Stimulated activated naive CD8-positive, alpha-beta T cell treated with anti-CD3 and anti-CD28 coated beads, Interleukin-15, Interleukin-2, amounts not matched to agents 100 U/mL and 50 U/mL, for 24 hours (primary cell): Measurements from ENCODE around the gene GFRA1.

ENCODE experiments used
- ATAC-seq: fragments of 150-1000 bp; cut with Tn5 transposase; one replicate; pipeline ENCODE4 v1.10.0; 2021
- DNase-seq: peaks from one replicate; pipeline ENCODE4 v3.0.0; 2021

Gene GFRA1

DNA sequence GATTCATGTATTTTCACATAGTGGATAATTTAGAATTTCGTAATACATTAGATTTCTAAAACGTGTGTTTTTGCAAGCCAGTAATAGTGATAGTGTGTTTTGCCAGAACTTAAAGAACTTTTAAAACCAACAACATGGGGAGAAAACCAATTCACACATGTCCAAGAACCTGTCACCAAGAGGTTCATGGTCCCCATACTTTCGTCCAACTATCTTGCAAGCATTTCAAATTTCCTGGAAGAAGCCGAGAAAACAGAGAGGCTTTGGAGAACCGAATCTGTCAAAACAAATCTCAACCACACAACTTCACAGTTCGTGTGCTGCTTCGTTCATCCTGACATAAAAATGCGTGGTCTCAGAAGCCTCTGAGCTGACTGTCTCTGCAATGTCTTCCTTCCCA is 31.9 kb downstream of the GFRA1 start:
- ATAC-seq: no peak
- DNase-seq: no peak

DNA sequence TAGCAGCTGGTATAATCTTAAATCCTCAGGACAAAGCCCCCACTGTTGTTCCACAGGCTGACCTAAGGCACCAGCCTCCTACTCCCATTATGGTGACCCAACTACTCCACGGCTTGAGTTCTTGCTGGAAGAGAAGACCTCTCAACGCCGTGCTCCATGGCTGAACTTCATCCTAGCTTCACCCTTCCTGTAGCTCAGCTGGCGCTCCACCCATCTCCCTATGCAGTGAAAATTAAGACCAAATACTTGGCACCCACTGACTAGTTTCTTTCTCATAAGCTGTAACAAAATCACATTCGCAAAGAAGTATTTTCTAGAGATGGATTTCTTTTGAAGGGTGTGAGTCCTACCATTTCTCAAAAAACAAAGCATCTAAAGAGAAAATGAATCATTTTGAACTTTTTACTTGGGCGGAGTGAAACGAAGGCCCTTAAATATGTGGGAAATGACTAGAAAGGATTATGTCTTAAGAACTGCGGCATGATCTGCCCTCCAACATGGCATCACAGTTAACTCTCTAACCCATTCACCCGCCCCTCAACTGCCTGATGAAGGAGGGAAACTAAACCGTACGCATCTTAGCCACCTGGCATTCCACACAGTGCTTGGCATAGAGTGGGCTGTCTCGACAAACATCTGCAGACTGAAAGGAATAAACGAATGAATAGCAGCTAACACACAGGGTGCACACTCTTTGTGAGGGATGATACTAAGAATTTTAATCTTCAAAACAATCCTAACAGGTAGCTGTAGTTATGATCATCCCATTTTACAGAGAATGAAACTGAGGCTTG is 32.7 kb downstream of the GFRA1 start:
- DNase-seq: no peak
- no peak for ATAC-seq

DNA sequence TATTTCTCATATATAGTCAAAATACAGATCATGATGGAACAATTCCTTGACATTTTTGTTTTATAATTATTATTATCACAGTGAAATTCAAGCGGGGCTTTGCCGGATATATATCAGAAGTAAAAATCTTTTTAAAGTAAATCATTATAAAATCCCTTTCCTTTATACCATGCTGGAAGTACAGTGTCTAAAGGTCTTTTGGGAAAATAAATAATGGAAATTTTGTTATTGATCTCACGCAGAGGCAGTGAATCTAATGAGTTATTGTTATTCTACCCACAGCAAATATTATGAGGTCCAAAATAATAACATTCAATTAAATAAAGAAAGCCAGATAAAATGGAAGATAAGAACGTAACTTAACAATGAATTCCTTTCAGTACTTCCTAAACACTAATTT is 33.8 kb downstream of the GFRA1 start:
- ATAC-seq: no peak
- DNase-seq: no peak

DNA sequence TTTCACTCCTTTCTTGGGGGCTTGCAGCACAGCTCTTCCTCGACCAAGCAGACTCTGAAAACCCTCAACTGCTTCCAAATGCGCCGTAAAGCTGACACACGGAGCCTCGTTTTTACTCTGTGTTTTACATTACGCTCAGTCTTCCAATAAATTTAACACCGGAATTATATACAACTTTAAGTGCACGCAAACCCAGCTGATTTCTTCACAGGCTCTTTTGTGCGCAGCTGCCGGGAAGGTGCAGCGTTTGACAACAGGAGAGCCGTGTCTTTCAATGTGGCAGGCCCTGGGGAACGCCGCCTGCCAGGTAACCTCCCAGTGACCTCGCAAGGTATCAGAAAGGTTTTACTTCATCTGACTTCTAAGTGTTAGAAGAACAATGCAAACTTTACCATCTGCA is 35.0 kb downstream of the GFRA1 start:
- no peak for DNase-seq
- no peak for ATAC-seq

DNA sequence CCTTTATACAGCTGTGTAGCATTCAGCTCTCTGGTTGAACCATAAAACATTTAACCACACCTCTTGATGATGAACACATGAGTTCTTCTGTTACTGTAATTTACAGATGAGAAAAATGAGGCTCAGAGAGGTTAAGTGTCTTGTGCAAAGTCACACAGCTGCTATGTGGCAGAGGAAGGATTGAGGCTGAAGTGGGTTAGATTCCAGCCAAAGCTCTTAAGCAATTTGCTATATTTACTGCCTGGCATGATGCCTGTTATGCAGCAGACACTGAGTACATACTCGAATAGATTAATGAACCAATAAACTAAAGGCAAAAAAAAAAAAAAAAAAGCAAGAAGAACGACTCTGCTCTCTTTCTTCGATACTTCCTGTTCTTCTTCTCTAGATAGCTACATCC is 35.7 kb downstream of the GFRA1 start:
- ATAC-seq (no peak), DNase-seq (no peak)

DNA sequence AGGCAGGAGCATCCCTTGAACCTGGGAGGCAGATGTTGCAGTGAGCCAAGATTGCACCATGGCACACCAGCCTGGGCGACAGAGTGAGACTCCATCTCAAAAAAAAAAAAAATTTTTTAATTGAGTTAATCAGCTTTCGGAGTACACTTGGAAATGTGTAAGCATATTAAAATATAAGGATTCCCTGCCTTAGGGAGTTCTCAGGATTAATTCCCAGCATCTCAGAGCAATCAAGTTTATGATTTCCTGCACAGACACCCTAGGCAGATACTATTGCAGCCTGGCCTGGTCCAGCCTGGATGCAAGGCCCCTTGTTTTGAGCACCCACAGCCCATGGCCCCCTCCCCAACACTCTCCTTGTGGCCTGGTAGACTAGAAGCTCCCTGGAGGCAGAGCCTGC is 39.8 kb downstream of the GFRA1 start:
- DNase-seq (no peak), ATAC-seq (no peak)

DNA sequence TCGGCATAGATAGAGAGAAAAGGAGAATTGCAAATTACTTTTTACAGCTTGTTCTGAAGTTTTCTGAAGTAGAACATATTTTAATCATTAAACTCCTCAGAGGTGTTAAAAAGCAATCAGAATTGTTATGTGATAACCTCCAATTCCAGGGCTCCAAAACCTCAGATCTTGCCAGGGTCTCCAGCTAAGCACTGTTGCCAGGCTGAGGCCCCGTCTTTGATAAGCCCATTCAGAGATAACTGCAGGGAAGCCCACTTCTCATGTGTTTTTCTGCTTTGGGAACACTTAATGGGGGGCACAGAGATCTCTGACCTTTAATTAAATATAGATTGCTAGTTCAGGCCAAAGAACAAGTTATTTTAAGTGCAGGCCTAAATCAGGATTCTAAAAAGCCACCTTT is 40.4 kb downstream of the GFRA1 start:
- DNase-seq (no peak), ATAC-seq (no peak)

DNA sequence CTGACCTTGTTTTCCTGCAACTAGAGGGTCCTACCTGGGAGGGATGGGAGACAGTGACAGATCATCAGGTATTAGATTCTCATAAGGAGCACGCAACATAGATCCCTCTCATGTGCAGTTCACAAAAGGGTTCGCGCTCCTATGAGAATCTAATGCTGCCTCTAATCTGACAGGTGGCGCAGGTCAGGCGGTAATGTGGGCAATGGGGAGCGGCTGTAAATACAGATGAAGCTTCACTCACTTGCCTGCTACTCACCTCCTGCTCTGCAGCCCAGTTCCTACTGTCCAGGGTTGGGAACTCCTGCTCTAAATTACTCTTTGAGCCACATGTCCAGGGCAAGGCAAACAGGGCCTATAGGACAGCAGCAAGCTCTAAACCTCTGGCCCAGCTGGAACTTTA is 46.2 kb downstream of the GFRA1 start:
- no peak for ATAC-seq
- no peak for DNase-seq

DNA sequence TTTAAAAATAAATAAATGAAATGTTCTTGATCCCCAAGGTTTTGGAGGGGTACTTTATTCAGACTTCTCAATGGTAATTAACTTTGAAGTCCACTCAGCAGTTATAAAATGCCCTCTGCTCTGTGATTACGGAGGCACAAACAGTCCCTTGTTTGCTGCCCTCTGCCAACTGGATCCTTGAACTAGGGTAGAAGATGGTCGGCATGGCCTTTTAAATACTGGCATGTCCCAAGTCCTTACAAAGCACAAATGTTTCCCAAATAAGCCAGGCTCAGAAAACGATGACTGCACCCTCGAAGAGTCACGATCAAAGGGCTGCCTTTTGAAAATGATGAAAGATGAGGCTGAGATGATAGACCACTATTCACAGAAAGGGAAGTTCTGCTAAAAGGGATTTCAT is 47.0 kb downstream of the GFRA1 start:
- ATAC-seq (no peak), DNase-seq (no peak)

DNA sequence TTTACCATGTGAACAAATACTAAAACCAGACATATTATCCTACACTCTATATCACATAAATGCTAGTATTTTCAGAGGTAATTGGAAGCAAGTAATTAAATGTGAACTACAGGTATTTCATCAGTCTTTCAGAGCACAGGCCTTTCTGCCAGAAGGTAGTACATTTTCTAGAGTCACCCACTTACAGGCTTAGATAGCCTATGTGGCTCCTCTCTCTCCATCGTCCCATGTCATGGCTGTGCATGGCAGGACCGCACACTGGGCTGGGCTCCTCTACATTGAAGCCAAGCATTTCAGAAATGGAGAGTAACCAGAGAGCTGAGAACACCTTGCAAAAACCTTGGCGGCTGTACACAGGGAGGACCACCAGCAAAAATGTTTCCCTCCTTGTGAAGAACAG is 49.7 kb downstream of the GFRA1 start:
- DNase-seq (no peak), ATAC-seq (no peak)

DNA sequence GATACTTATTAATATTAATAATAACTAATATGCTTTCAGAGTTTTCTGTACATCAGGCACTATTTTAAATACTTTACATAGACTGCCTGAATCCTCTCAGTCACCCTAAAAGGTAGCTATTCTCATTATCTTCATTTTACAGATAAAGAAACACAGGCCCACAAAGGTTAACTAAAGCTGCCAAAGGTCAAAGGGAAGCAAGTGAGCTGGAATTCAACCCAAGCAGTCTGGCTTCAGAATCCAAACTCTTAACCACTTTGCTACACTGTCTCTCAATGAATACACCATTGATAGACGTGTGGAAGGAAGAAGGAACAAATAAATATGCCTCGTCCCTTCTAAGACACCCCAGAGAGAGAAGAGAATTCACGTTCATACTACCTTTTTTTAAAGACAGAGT is 52.0 kb downstream of the GFRA1 start:
- no peak for DNase-seq
- no peak for ATAC-seq

DNA sequence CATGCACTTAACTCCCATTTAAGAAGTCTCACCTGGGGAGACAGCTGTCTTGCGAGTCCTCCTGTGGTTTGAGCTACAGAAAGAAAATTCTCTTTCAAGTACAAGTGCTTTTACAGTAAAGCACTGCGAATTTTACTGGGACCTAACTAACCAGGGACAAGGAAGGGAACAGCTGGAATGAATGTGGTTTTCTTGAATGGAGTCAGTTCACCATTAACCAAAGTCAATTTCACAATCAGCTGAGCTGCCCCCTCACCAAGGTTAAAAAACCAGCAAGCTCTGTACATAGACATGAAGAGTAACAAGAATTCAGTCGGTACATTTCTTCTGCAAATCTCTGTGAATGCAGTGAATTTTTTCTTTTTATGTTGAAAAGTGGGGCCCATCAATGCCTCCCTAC is 56.3 kb downstream of the GFRA1 start:
- ATAC-seq (no peak), DNase-seq (no peak)

DNA sequence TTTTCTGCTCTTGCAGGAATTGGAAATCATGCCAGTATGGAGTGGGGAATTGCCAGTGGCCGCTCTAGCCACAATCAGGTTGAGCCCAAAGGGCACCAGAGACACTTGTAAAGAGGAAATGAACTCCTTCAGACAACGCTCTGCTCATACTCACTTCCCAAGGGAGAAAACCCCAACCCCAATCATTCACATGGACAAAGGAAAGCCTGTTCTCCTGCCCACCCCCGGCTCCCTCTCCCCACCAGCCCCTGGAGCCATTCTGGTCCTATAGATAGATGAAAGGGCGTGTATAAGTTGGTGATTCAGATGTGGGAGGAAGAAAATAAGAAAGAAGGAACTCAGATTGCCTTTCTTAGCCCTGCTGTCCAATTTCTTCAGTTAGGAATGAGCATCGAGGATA is 57.4 kb downstream of the GFRA1 start:
- no peak for ATAC-seq
- DNase-seq: no peak

DNA sequence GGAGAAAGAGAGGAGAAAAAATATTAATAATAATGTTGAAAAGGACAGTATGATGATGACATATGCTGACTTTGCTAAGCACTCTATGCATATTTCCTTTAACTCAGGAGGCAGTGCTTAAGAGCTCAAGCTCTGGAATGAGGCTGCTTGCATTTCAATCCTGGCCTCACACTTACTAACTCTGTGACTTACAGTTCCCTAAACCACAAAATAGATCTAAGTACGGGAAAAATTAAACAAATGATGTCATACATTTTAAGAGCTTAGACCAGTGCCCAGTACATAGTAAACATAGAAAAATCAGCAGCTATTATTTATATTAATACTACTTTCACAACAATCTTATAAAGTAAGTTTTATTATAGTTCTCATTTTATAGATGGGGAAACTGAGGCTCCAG is 61.3 kb downstream of the GFRA1 start:
- ATAC-seq (no peak), DNase-seq (no peak)

DNA sequence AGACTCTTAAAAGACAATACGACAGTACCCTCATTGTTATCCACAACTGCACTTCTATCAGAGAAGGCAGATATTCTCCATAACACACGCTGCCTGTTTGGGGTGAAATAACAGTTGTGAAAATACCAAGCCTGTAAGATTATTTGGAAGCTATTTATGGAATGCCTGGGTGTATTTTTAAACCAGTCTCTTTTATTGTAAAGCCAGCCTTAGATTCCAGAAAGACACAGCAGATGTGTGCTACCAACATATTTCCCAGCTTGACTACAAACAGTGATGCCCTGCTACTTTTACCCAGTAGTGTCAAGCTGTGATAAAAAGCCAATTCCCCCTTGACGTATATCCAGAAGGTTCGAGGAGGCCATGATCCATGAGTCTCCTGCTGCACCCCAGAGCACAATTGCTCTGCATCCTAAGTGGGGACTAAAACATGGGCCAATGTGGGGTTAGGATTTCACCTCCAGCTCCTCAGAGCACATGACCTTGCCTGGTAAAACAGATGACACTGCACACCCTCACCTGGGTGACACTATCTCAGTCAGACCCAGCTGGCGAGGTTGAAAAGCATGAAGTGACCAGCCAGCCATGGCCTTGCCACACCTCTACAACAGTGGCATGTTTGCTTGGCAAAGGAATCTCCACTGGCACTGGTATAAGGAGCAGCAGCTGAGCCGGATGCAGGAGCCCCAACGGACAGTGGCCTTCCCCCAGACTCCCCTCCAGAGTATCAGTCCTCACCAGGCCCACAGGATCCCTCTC is 62.2 kb downstream of the GFRA1 start:
- DNase-seq (no peak), ATAC-seq (no peak)

DNA sequence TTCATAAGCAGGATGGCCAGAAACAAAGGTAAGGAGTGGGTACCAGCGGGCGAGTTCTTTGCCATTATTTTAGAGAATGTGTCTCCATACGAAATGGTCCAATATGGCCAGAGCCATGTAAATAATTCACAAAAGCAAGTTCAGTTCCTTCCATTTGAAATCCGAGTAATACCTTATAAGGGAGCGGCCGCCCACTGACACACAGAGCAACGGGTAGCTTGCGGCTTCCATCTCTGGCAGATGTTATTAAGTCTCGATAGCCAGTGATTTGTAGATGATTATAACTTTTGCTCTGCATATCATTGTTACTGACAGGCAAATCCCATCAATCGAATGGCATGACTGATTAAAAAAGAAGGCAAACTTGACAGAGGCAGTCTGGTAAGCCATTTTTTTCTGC is 63.2 kb downstream of the GFRA1 start:
- ATAC-seq (no peak), DNase-seq (no peak)

DNA sequence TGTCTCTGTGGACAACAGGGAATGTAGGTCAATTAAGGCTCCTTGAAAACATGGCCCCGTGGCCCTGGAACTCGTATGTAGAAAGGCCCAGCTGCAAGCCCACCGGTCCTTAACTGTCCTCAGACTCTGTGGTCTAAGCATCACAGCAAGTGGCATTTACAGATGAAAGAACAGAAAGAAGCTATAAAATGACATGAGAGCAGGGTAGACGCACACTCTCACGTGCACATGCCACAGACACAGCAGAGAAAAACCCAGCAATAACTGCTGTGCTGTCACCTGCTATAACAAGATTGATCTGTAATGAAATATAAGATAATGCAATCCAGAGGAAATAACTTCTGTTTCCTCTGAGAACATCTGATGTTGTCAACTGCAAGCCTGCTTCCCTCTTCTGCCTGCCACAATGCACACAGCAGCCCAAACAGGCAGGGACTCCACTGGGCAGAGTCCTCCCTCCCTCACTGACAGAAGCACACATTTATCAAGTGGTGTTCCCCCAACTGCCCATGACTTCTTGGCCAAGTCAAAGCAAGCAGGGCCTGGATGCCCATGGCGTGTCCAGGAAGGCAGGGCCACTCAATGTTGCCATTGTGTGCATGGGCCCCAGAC is 63.9 kb downstream of the GFRA1 start:
- DNase-seq (no peak), ATAC-seq (no peak)

DNA sequence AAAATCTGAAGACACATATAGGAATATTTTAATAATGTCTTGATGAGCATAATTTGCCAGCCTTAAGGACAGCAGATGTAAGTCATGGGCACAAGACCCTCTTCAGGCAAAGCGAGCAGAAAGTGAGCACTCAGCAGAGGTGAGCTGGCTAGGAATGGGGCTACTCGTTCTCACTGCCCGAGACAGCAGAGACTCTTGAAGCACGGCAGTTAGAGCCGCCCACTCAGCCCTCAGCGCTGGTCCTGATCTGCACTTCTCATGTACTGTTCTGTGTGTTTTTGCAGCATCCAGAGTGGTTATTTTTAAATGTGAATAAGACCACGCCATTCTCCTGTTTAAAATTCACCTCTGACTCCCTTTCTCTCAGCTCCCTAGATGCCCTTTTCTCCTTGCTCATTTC is 65.3 kb downstream of the GFRA1 start:
- no peak for ATAC-seq
- DNase-seq: no peak

DNA sequence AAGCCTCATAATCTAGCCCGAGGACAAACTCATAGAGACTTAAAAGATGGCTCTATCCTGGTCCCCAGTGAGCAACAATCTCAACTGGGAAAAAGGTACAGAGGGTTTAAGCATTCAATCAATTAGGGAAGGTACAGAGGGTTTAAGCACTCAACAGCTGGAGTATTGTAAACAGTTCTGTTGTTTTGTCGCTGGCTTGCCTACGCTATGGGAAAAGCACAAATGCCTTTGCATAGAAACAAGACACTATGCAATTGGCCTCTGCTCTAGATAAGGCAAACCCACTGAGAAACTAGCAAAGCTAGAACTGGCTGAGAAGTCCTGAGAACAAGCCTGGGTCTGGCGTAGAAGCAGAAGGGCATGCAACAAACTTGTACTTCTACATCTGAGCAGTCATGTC is 69.3 kb downstream of the GFRA1 start:
- no peak for DNase-seq

DNA sequence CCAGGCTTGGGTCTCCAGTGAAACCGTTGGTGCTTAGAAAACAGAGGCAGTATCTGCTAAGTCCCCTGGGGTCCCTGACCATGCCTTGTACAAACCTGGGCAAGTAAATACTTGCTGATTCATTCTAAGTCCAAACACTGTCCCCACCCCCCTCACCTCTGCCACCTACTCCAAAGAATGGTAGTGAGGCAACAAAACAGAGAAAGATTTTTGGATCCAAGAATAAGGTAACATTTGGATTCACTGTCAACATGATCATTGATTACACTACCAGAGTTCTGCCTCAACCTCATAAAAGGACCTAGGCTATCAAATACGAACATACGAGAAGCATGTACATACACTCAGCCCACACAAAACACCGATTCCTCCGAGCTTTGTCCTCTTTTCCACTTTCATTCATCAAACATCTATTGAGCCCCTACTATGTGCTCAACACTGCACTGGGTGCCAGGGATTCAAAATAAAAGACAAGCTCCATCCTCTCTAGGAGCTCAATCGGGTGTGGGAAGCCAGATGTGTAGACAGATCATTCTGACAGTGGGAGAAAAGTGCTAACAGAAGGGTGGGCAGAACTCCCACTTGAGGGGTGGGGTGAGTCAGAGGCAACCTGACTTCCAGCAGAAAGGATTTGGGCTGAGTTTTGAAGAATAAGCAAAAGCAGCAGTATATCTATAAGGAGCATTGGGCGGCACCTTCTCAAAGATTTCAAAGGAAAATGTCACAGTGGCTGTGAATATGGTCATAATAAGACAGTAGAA is 71.2 kb downstream of the GFRA1 start:
- DNase-seq: no peak
- no peak for ATAC-seq

More for the DNA sequence above, 69.3 kb downstream of the GFRA1 start:
- no peak for ATAC-seq

DNA sequence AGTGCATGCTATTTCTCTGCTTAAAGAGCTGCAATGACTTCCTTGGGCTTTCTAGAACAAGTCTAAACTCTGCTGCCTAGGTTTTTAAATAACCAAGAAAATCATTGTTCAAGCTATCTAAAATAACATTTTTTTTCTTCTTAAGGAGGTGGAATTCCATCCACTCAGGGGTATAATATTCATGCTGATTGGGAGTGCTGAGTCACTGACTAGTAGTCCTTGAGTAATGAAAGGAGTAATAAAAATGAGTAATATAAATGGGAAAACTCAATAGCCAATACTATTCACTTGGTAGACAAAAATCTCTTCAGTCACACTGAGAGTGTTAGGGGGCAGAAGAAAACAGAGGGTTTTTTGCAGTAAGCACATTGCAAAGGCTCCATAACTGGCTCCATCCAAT is 72.0 kb downstream of the GFRA1 start:
- no peak for DNase-seq
- no peak for ATAC-seq

DNA sequence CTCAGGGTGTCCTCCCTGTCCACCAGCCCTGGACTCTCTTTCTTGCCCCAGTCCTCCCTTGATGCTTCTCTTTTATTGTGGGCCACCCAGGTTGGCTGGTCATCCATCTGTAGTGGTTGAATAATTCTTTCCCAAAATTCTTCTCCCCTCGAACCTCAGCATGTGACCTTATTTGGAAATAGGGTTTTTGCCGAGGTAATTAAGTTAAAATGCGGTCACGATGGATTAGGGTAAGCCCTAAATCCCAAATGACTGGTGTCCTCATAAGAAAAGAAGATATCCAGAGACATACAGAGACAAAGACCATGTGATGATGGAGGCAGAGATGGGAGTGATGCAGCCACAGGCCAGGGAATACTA is 74.3 kb downstream of the GFRA1 start:
- no peak for DNase-seq
- no peak for ATAC-seq
